NCI-H1105 treated with DMSO at 0.1 percent for 48 hours (cell line): Measurements from ENCODE around the gene STX8.

Source experiments
- DNase-seq: peaks from one replicate; lab custom pipeline; 2025; lab: John Stamatoyannopoulos, UW

STX8 gene

GRCh38 chr17:9226794-9227135, 348.9 kb downstream of the STX8 start:
- no peak for DNase-seq

- no peak for DNase-seq
Observed at GRCh38 chr17:9226130-9226793, 349.4 kb downstream of the STX8 start.

- no peak for DNase-seq
Observed at GRCh38 chr17:9225305-9226101, 350.1 kb downstream of the STX8 start.

- DNase-seq = no peak
Observed at GRCh38 chr17:9224485-9224884, 351.1 kb downstream of the STX8 start.

GRCh38 chr17:9223531-9223930, 352.1 kb downstream of the STX8 start:
- DNase-seq = no peak

- no peak for DNase-seq
Observed at GRCh38 chr17:9221922-9222180, 353.8 kb downstream of the STX8 start.

GRCh38 chr17:9221147-9221921, 354.3 kb downstream of the STX8 start:
- DNase-seq = no peak

- no peak for DNase-seq
Observed at GRCh38 chr17:9220398-9221146, 355.0 kb downstream of the STX8 start.

- no peak for DNase-seq
Observed at GRCh38 chr17:9219631-9220397, 355.8 kb downstream of the STX8 start.

- DNase-seq = no peak
Observed at GRCh38 chr17:9218911-9219310, 356.7 kb downstream of the STX8 start.

- no peak for DNase-seq
Observed at GRCh38 chr17:9218064-9218635, 357.5 kb downstream of the STX8 start.

- DNase-seq = peak; percentile 2
Observed at GRCh38 chr17:9217151-9218056, 358.2 kb downstream of the STX8 start.

GRCh38 chr17:9215465-9215864, 360.2 kb downstream of the STX8 start:
- no peak for DNase-seq

GRCh38 chr17:9213303-9213640, 362.3 kb downstream of the STX8 start:
- no peak for DNase-seq

- DNase-seq = no peak
Observed at GRCh38 chr17:9212376-9213302, 363.0 kb downstream of the STX8 start.

GRCh38 chr17:9211133-9211765, 364.4 kb downstream of the STX8 start:
- no peak for DNase-seq

- no peak for DNase-seq
Observed at GRCh38 chr17:9209781-9210370, 365.7 kb downstream of the STX8 start.

GRCh38 chr17:9209347-9209746, 366.3 kb downstream of the STX8 start:
- DNase-seq = no peak
